Pancreas (tissue), 10 donors: ENCODE data around the gene IL17REL. TPM values are rescaled to one million over a fixed set of nuclear protein-coding genes. Genes with fewer than 3 reads are reported as not detected.
A peak's percentile ranks its signal among the peaks of the same experiment; 100 is the strongest.

Source experiments
- ATAC-seq, 4 donors: fragments of 200-7000 bp; cut with Tn5 transposase; one replicate each; pipeline versions ENCODE4 v1.8.0 to v1.9.1; 2020; ENCODE audit warnings: mild to moderate bottlenecking in 4 of 4, moderate library complexity in 4 of 4
- DNase-seq, 6 donors: peaks; one replicate each; pipeline ENCODE4 v3.0.0-alpha.2; 2020
- FAIRE-seq: peaks from 2 replicates; lab custom pipeline; 2012; peaks lifted over from hg19 to GRCh38; lab: Jason Lieb, UNC
- H3K27ac ChIP-seq, 4 donors: fragments of 200-600 bp; sonication (generic); 1 replicate in 3 of 4; 2 replicates in 1 of 4; pipeline versions ENCODE4 v1.5.0 to v1.8.0; 2020
- H3K27me3 ChIP-seq, 4 donors: fragments of 200-600 bp; one replicate each; pipeline ENCODE4 v1.8.0; 2021
- H3K36me3 ChIP-seq, 3 donors: fragments of 200-600 bp; sonication (generic) in 1 of 3; one replicate each; pipeline versions ENCODE4 v1.5.0 to v1.8.0; 2020 to 2021
- H3K4me1 ChIP-seq, 3 donors: fragments of 200-600 bp; one replicate each; pipeline ENCODE4 v1.8.0; 2021
- H3K4me3 ChIP-seq, 4 donors: fragments of 200-600 bp; sonication (generic) in 2 of 4; one replicate each; pipeline versions ENCODE4 v1.5.0 to v1.8.0; 2020 to 2021
- H3K9me3 ChIP-seq, 4 donors: fragments of 200-600 bp; one replicate each; pipeline ENCODE4 v1.8.0; 2021
- CTCF ChIP-seq, 4 donors: fragments of 200-600 bp; sonication (generic) in 3 of 4; IDR thresholded peaks; one replicate each; pipeline versions ENCODE4 v1.5.0 to v1.8.0; 2021; ENCODE audit warnings: antibody characterized with exemption in 4 of 4
- WGBS, 2 donors: extraction: QIAGEN DNeasy Blood & Tissue Kit; methylation state at CpG; one replicate each; pipeline ENCODE4 v1.1.7; 2013; 5-methylcytosine and 5-hydroxymethylcytosine counted together
- intact Hi-C, 3 donors: fragments of 100-400 bp; cut with DNase I; formaldehyde crosslinking; loops; one replicate each; pipeline versions ENCODE4 v1.11.1 to v1.14.2; 2022
- polyA plus RNA-seq, 2 donors: library from polyadenylated mRNA; stranded (reverse); fragments of 200-250 nt; gene quantifications; one replicate each; pipeline ENCODE4 v1.2.3, GENCODE V29; 2013
- total RNA-seq, 6 donors: library from RNA; stranded (reverse); fragmentation: NEBNext Ultra II Directional in 4 of 6; extraction: Animal tissue kit (Norgen Biotek cat#: 25700) in 4 of 6; gene quantifications; one replicate each; pipeline versions ENCODE4 v1.2.1 to v1.2.4, GENCODE V29; 2021 to 2023
- donor health status: healthy with polysubstance abuse.
- donor health status: DM: no; HTN: no; CAD: no; lungs with moderate emphysema.
- donor health status: DM: no; HTN: no; CAD: no.
- donor health status: control.
- donor health status: control.
- donor health status: Bipolar disorder and iron deficiency.
- donor health status: DM: yes; HTN: yes; CAD: no.
- donor health status: DM: no; HTN: no; CAD: no.
- donor health status: DM: no; HTN: no; CAD: no.
- donor health status: DM: yes; HTN: yes; CAD: no.

The IL17REL gene
- total and polyA plus RNA-seq, 8 donors = not detected

- WGBS, 2 donors = 17 to 27% methylated on average over 47 to 81 of the region's 81 CpGs
- TF ChIP-seq CTCF (IDR thresholded peaks at IDR 0.05) = no peak
- Histone ChIP-seq H3K4me1 (peaks cover 0 to 20% (median 11%) of the 10 kb centered on the region in 3 donors), H3K4me3 (peak overlapping the region; percentile 3 to 52 (median 28)), H3K36me3 (no peaks in the 10 kb centered on the region), H3K27me3 (no peaks in the 10 kb centered on the region), H3K9me3 (no peaks in the 10 kb centered on the region), H3K27ac (peak overlapping the region; percentile 44 to 73 (median 70))
- DNase-seq (peak in 5 of 6 donors; percentile 57 to 82 (median 76)), ATAC-seq (peak; percentile 48 to 59 (median 48)), FAIRE-seq (no peak)
- intact Hi-C loops = no loop called here
Observed at GRCh38 chr22:49971232-49972162, 41.1 kb downstream of the IL17REL start.

- peak overlapping the region; percentile 44 to 73 (median 70) for H3K27ac ChIP-seq
- FAIRE-seq = no peak
- intact Hi-C loops = no loop called here
Observed at GRCh38 chr22:49970528-49971231, 41.9 kb downstream of the IL17REL start.

GRCh38 chr22:49969751-49970527, 42.6 kb downstream of the IL17REL start:
- TF ChIP-seq CTCF (IDR thresholded peaks at IDR 0.05) = no peak
- Histone ChIP-seq H3K36me3 (no peaks in the 10 kb centered on the region), H3K4me1 (peaks cover 0 to 32% (median 11%) of the 10 kb centered on the region in 3 donors), H3K9me3 (no peaks in the 10 kb centered on the region), H3K27ac (peak overlapping the region in 1 of 4 donors; percentile 46), H3K4me3 (no peak overlapping the region), H3K27me3 (no peaks in the 10 kb centered on the region)
- intact Hi-C loops = no loop called here
- FAIRE-seq (no peak), DNase-seq (peak; percentile 25 to 73 (median 53)), ATAC-seq (no peak)
- WGBS, 2 donors = 91 to 95% methylated on average over 8 of the region's 8 CpGs

More at GRCh38 chr22:49970528-49971231, 41.9 kb downstream of the IL17REL start:
- Histone ChIP-seq H3K4me3 (peak overlapping the region; percentile 3 to 52 (median 28)), H3K4me1 (peaks cover 0 to 28% (median 11%) of the 10 kb centered on the region in 3 donors), H3K27me3 (no peaks in the 10 kb centered on the region), H3K9me3 (no peaks in the 10 kb centered on the region), H3K36me3 (no peaks in the 10 kb centered on the region)
- DNase-seq = peak; percentile 91 to 96 (median 95)
- TF ChIP-seq CTCF (IDR thresholded peaks at IDR 0.05) = no peak
- peak; percentile 81 to 87 (median 83) for ATAC-seq
- WGBS, 2 donors = 11 to 15% methylated on average over 32 of the region's 32 CpGs

GRCh38 chr22:49968831-49969661, 43.5 kb downstream of the IL17REL start:
- peak; percentile 37 to 83 (median 52) for DNase-seq
- H3K9me3 ChIP-seq = no peaks in the 10 kb centered on the region
- no peaks in the 10 kb centered on the region for H3K27me3 ChIP-seq
- FAIRE-seq = no peak
- peaks cover 0 to 39% (median 13%) of the 10 kb centered on the region in 3 donors for H3K4me1 ChIP-seq
- ATAC-seq = no peak
- WGBS, 2 donors = 95% methylated on average over 16 of the region's 16 CpGs
- no peak overlapping the region for H3K4me3 ChIP-seq
- intact Hi-C loops = no loop called here
- peaks cover 0 to 4% (median 1%) of the 10 kb centered on the region in 3 donors for H3K36me3 ChIP-seq
- no peak for TF ChIP-seq CTCF (IDR thresholded peaks at IDR 0.05)
- H3K27ac ChIP-seq = no peak overlapping the region
